NK-92 (cell line): ENCODE measurements around the gene DNAJC24.
"Not testable (repeated sequence)": the region's sequence is repeated elsewhere in the genome, so short reads cannot be mapped to it uniquely, and the experiment has no call there.

Experiments
- DNase-seq: peaks from one replicate; lab custom pipeline; 2025; ENCODE audit not compliant: unreplicated experiment; lab: John Stamatoyannopoulos, UW

The DNAJC24 gene, protein sequence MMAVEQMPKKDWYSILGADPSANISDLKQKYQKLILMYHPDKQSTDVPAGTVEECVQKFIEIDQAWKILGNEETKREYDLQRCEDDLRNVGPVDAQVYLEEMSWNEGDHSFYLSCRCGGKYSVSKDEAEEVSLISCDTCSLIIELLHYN

DNA sequence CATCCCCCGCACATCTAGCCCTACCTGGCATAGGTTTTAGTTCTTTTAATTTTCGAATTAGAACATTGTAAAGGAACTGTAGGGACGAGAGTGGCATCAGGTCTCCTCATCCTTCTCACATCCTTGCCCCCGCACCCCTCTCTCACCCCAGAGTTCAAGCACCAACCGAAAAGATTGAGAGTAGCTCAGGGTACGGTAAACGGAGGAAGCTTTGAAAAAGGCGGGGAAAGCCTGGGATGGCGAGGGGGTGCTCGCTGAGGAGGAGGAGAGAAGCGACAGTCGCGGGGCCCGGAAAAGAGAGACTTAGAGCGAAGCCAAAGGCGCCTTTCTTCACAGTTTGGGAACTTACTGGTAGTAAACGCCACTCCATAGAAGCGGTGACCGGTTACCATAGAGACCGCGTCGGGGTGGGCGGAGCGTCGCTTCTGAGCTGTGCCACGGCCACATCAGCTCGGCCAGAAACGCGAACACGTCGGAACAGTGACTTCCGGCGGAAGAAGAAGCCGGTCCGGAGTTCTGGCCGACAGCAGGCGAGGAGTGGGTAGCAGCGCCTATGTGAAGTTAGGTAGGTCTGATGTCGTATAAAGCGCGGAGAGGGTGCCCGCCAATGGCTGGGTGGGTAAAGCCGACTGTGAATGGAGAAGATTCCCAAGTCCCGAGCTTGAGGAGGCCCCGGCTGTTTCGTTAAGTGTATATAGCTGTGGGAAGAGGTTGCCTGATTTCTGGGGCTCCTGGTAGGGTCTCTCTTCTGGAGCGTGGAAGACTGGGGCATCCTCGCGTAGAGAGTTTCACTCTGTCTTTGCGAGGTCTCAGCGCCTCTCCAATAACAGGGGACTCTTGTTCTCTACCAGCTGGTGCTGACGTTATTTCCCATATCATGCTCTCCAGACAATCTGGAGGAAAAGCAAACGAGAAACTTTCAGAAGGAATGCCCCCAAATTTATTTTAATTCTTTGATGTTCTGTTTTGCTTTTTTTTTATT, at the start of gene DNAJC24, which contains the start of gene DCDC1:
DNAJC24 (plus strand) TSS at position 513 of the 982 bp plus-strand sequence. CDS start 889 bp downstream, outside the sequence.
DCDC1 (minus strand) TSS at position 392 of the 982 bp plus-strand sequence. CDS start 41,459 bp downstream, outside the sequence.
- peak; percentile 31 for DNase-seq

DNA sequence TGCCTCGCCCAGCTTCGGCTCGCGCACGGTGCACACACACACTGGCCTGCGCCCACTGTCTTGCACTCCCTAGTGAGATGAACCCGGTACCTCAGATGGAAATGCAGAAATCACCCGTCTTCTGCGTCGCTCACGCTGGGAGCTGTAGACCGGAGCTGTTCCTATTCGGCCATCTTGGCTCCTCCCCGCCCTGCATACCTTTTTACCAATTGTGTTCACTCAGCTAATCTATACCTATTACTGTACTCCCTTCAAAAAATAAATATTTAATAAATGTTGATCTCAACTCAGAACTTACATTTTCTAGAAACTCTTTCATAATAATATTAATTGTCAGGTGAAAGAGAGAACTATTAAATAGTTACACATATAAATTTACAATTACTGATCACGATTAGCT, 48.2 kb upstream of the DNAJC24 start:
- DNase-seq = not testable (repeated sequence)

DNA sequence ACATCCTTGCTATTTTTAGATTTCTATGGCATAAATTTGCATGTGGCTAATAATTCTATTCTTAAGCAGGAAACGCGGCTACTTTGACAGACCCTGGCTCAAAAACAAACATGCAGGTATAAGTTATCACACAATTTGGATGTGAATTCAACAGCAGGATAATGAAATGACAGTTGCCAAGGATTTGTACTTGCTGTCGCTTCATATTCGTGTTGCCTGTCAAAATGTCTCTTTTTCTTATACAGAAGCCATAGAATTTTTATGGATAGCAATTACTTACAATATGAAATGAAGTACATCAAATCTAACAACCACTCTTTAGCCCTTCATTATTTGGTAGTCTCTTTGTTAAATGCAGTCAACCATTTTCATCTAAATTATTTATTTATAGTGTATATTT, 46.5 kb upstream of the DNAJC24 start:
- no peak for DNase-seq

DNA sequence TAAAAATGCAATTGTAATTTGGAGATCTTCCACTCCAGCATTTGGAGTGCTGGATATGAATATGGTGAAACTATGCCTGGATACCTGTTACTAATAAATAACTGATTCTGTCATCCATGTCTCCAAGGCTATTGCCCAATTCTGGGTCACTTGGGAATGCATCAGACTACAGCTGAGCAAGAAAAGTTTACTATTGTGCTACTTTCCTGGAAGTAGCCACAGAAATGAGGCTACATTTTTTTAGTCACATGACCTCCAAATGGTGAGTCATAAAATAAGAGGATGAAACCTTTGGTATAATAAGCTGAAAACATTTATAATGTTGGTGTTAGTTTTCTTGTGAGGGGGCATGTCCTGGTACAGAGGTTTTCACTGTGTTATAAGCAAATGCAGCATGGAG, 44.5 kb upstream of the DNAJC24 start:
- DNase-seq = no peak

DNA sequence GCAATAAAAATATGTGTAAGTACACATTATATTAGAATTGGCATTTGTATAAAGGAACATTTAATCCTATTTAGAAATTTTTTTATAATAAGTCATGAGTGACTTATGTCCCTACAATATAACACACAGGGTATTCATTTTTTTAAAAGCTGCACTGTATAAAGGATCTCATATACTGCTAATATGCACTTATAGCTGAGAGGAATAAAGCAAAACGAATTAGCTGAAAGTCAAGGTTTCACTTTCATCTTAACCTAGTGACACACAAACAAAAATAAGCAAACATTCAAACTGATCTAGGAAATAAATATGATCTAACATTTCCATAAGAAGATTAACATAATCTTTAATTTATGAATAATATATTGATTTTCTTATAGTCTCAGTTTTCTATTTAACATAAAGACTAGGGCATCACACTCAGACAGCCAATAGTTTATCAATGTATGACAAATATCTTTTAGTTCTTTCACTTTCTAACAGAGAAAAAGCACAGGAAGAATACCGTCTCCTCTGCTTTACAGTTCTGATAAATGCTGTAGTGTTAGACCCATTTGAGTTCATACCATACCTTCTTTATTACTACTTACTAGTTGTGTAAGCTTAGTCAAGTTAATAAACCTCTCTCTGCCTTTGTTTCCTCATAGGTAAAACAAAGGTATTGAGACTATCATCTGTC, 43.1 kb upstream of the DNAJC24 start:
- no peak for DNase-seq

DNA sequence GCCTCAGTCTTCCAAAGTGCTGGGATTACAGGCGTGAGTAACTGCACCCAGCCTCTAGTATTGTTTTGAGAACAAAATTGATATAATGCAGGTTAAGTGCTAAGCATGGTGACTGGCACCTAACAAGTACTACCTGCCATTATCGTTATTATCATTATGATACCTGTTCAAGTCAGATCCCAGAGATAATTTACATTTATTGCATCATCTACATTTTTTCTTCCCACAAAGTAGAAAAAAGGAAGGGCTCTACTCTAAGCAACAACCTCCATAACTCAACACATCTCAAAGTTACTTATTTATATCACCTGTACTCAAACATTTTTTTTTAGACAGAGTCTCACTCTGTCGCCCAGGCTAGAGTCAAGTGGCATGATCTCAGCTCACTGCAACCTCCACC, 42.2 kb upstream of the DNAJC24 start:
- no peak for DNase-seq

DNA sequence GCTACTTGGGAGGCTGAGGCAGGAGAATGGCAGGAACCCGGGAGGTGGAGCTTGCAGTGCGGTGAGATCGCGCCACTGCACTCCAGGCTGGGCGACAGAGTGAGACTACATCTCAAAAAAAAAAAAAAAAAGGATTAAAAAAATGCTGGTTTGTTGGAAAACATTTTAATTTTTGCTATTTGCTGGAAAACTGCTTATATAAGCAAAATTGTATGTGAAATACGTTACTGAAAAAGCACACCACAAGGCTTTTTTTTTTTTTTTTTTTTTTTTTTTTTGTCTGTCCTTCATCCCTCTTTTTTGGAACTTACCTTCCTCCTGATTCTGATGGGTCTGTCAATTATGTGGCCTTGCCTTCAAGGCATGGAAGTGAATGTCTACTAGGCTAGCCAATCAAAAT, 41.0 kb upstream of the DNAJC24 start:
- no peak for DNase-seq

DNA sequence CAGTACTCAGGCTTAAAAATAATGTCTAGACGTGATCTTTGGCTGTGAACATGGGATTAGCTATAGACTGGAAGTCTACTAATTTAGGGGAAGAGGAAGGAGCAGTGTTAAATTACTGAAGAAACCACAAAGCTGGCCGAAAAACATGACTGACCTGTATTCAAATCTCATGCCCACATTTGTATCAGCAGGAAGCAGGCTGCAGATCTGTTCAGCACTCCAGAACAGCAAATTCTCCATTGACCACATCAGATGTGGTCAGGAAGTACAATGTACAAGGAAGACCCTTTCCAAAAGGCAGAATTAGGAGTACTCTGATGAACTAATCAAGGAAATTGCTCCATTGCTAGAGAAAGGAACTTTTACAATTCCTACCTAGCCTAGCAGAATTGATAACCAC, 31.9 kb upstream of the DNAJC24 start:
- no peak for DNase-seq

DNA sequence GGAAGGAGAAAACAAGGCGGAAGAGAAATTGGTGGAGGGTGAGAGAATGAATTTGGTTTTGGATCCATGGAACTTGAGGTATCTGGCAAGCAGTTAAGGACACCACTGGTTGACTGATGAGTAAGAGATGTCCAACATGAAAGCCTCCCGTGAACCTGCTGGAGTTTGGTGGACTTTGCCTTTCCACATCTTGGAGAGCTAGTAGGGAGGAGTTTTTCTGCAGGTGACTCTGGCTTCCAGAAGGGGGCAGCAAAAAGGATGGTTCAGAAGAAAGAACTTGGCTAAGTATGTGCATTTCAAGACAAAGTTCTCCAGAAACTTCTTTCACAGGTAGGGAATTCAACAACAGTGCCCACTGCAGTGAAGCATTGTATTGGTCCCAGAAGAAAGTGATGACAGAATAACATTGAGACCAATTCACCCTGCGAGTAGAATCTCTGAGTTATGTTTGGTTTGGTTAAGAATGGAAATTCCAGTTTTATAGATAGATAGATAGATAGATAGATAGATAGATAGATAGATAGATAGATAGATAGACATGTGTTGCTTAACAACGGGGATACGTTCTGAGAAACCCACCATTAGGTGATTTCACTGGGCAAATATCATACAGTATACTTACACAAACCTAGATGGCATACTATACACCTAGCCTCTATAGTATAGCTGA, 28.6 kb upstream of the DNAJC24 start:
- no peak for DNase-seq

DNA sequence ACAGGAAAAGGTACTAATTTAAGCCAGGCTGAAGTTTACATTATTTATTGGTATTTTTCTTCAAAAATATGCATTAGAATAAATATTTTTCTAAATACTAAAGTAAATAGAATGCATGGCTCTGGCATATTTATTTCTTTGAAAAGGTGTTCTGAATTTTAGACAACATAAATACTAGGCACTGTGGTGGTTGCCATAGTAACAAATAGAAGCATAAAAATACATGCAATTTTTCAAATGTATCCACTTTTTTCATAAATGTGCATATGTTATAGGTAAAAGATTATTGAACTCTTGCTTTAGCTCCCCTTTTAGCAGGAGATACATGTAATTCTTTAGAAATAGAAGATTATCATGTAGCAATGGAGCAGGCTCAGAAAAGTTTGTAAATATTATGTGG, 18.5 kb upstream of the DNAJC24 start:
- no peak for DNase-seq

DNA sequence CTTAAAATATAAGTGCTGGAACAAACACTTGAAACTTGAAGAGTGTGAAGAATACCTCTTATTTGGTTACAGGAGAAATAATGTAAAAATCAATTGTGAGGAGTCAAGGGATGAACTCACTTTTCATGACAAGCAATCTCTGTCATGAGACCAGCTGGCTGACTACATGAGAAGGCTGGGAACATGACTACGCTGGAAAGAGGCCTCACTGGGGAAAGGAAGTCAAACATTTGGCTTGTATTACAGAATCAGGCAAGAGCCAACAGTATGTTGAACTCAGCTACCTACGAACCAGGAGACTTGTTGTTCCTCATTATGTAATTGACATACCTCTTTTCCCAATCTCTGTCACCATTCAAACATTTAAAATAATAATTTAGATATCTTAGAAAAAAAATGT, 14.5 kb upstream of the DNAJC24 start:
- DNase-seq = no peak

DNA sequence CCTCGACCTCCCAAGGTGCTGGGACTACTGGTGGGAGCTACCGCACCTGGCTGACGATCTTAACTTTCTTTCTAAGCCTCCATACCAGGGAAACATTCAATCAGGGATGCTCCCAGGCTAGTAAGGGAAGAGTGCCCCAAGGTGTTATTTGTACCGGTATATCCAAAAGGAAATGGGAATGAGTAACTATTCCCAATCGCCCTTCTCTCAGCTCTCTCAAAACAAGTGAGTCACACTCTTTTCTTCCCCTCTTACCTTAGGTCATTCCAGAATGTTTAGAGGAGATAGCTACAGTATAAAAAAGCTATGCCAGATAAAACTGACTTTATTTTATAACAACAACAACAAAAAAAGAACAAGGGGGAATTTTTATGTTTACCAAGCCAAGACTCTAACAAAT, 13.8 kb upstream of the DNAJC24 start:
- DNase-seq = no peak

DNA sequence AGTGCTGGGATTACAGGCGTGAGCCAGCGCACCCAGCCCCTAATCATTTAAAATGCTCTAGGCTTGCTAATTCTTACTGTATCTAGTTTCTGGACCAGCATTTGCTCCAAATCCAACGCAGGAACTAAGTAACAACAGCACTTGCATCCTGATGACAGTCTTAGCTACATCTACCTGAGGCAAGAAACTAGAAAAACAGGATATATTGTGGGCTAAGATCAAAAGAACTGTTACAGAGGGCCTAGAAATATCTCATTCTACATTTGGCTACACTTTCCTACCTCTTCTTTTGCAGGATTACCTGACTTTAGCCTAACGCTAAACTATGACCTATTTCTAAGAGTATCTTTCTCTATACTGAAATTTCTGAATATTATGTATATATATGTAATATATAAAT, 7.9 kb upstream of the DNAJC24 start:
- DNase-seq = no peak

DNA sequence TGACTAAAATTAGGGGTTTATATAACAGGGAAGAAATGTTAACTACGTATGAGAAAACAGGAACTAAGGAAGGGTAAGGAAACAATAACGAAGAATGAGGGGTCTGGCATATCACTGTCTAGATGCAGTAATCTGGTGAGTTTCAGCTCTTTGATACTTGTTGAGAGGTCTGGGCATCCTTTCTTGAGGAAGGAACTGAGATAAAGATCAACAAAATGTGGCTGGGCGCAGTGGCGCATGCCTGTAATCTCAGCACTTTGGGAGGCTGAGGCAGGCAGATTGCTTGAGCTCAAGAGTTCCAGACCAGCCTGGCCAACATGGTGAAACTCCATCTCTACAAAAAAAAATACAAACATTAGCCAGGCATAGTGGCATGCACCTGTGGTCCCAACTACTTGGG, 2.9 kb upstream of the DNAJC24 start:
- DNase-seq = no peak

DNA sequence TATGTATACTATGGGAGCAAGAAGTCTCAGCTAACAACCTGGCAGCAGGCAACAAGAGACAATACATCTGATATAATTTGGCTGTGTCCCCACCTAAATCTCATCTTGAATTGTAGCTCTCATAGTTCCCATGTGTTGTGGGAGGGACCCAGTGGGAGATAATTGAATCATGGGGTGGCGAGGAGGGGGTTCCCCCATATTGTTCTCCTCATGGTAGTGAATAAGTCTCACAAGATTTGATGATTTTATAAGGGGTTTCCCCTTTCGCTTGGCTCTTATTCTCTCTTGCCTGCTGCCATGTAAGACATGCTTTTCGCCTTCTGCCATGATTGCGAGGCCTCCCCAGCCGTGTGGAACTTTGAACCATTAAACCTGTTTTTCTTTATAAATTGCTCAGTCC, 6.2 kb downstream of the DNAJC24 start:
- no peak for DNase-seq

DNA sequence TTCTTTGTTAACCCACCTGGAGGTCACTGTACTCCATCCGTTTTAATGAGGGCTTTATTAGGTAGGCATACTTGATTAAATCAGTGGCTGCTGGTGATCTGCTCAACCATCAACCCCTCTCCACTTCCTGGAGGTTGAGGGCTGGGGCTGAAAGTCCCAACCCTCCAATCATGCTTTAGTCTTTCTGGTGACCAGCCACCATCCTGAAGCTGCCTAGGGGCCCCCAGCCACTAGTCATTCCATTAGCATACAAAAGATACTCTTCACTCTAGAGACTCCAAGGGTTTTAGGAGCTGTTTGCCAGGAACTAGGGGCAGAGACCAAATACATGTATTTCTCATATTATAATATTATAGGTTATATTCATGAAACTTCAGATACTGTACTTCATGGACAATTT, 13.5 kb downstream of the DNAJC24 start:
- DNase-seq = no peak

DNA sequence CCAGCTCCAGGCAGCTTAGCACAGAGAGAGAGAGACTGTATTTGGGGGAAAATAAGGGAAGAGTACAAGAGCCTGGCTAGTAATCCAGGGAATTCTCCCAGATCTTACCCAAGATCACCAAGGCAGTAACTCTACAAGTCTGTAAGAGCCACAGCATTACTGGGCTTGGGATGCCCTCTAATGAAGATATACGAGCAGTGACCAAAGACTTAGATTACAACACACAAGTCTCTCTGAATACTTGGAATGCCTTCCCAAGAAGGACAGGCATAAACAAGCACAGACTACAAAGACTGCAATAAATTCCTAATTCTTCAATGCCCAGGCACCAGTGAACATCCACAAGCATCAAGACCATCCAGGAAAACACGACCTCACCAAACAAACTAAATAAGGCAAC, 17.7 kb downstream of the DNAJC24 start:
- no peak for DNase-seq

DNA sequence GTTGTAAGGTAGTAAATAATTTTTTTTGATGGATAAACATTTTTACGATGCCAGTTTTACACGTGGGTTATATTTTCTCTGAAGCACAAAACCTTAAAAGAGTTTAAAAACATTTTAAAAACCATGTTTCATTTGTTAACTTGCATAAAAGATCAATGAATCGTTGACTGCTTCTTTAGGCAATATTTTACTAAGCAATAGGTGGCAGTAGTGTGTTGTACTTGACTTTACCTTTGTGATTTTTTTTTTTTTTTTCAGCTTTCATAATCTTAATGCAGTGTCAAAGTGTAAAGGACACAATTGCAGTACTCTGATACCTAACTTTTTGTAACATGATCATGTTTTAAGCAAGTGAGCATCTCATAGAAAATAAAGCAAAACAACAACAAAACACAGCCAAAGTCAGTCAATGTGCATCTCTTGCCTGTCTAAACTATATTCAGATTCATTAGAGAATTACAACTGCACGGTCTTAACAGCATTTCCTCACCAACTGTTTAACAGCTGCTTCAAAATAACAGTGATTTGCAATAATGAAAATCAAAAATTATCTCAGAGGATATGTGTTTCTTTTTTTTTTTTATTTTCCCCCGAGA, 27.7 kb downstream of the DNAJC24 start:
- no peak for DNase-seq

DNA sequence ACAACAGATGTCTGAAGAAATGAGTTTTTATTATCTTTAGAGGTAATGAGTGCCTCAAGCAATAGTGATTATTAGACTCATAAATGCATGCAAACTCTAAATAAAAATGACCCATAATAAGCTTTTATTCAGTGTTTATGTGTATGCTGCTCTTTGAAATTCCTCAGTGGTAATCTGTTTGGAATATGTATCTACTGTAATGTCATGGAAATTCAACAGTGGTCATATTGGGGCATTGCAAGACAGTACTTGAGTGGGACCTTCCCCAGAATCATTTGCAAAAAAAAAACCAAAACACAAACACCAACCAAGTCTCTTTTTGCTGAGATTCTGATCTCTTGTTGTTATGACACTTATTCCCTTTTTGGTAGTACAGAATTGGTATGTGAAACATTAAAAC, 35.0 kb downstream of the DNAJC24 start:
- DNase-seq = no peak

DNA sequence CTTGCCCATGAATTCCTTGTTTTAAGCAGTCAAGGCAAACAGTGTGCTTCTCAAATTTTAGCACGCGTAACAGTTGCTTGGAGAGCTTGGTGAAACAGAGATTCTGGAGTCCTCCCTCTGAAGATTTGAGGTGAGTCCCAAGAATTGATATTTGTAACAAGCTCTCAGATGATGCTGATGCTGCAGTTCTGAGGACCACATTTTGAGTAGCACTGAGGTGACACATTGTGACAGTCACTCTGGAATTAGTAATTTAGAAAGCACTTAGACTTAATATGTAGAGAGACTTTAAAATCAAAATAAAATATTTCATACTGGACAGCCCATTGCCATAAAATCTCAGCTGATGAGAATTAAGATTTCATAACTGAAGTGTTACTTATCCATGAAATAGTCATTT, 38.5 kb downstream of the DNAJC24 start:
- no peak for DNase-seq

DNA sequence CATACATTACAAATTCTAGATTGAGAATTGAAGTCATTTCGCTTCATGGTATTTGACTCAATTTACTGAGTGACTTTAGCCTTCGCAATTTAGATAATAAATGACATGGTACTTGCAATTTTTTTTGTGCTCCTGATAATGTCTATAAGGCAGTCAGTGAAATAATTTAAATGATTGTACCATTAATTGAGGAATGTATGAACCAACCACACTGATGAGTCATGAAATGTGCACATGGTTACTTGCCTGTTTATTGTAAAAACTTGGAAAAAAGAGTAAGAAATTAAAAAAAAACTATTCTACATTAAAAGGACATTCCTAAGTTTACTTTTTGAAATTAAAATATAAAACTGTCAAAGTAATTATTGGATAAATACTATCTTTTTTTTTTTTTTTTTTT, 43.3 kb downstream of the DNAJC24 start:
- no peak for DNase-seq
